Retinal pigment epithelial cell (primary cell): ENCODE measurements around the gene FUCA2.
A peak's percentile ranks its signal among the peaks of the same experiment; 100 is the strongest.

Experiments
- DNase-seq: peaks from one replicate; pipeline ENCODE4 v3.0.0-alpha.2; 2010; ENCODE audit warnings: low read depth
- H3K4me3 ChIP-seq: 2 replicates; pipeline ENCODE4 v1.5.1; 2011; ENCODE audit warnings: mild to moderate bottlenecking, low read length, control low read depth, moderate library complexity
- CTCF ChIP-seq: conservative IDR thresholded peaks from 2 replicates; pipeline ENCODE4 v1.5.1; 2011; ENCODE audit warnings: low read depth, low read length, control low read depth, inconsistent platforms

FUCA2 gene

GRCh38 chr6:143504369-143504768 lies 7.2 kb downstream of the FUCA2 start:
- no peak overlapping the region for H3K4me3 ChIP-seq
- DNase-seq, result no peak
- no peak for TF ChIP-seq CTCF

- no peak overlapping the region for H3K4me3 ChIP-seq
- DNase-seq, result no peak
- peak; percentile 19 for TF ChIP-seq CTCF
These were observed 9.7 kb downstream of the FUCA2 start for GRCh38 chr6:143501851-143502250.

GRCh38 chr6:143498428-143498827 lies 13.1 kb downstream of the FUCA2 start:
- TF ChIP-seq CTCF, result no peak
- H3K4me3 ChIP-seq, result no peak overlapping the region
- no peak for DNase-seq

GRCh38 chr6:143496974-143497373 lies 14.5 kb downstream of the FUCA2 start:
- no peak for TF ChIP-seq CTCF
- no peak for DNase-seq
- no peak overlapping the region for H3K4me3 ChIP-seq

- H3K4me3 ChIP-seq, result no peak overlapping the region
- DNase-seq, result no peak
- no peak for TF ChIP-seq CTCF
These were observed 20.7 kb downstream of the FUCA2 start for GRCh38 chr6:143490775-143491174.

- no peak for TF ChIP-seq CTCF
- no peak for DNase-seq
- no peak overlapping the region for H3K4me3 ChIP-seq
These were observed 21.3 kb downstream of the FUCA2 start for GRCh38 chr6:143490244-143490643.

GRCh38 chr6:143486752-143487151 lies 24.8 kb downstream of the FUCA2 start:
- TF ChIP-seq CTCF, result no peak
- no peak for DNase-seq
- H3K4me3 ChIP-seq, result no peak overlapping the region
